Choroid plexus epithelial cell (primary cell): ENCODE results near the gene CAPZA1.

ENCODE experiments used
- DNase-seq: peaks from one replicate; pipeline ENCODE4 v3.0.0-alpha.2; 2010; ENCODE audit warnings: low read depth
- H3K4me3 ChIP-seq: 2 replicates; pipeline ENCODE4 v1.5.1; 2011; ENCODE audit warnings: low read depth, mild to moderate bottlenecking, control low read depth, low read length, moderate library complexity
- CTCF ChIP-seq: conservative IDR thresholded peaks from 2 replicates; pipeline ENCODE4 v1.5.1; 2011; ENCODE audit warnings: low read depth, mild to moderate bottlenecking, control low read depth, inconsistent platforms, low read length, moderate library complexity

Gene CAPZA1

GRCh38 chr1:112710159-112710558 is 90.5 kb downstream of the CAPZA1 start:
- no peak overlapping the region for H3K4me3 ChIP-seq
- DNase-seq: no peak
- no peak for TF ChIP-seq CTCF

- H3K4me3 ChIP-seq: no peak overlapping the region
- no peak for TF ChIP-seq CTCF
- DNase-seq: no peak
Measured at GRCh38 chr1:112710586-112710985, 91.0 kb downstream of the CAPZA1 start.

GRCh38 chr1:112711041-112711440 is 91.4 kb downstream of the CAPZA1 start:
- H3K4me3 ChIP-seq: no peak overlapping the region
- no peak for DNase-seq
- no peak for TF ChIP-seq CTCF

- TF ChIP-seq CTCF: no peak
- no peak overlapping the region for H3K4me3 ChIP-seq
- no peak for DNase-seq
Measured at GRCh38 chr1:112711670-112712069, 92.0 kb downstream of the CAPZA1 start.

GRCh38 chr1:112712191-112712590 is 92.6 kb downstream of the CAPZA1 start:
- no peak for TF ChIP-seq CTCF
- DNase-seq: no peak
- H3K4me3 ChIP-seq: no peak overlapping the region

- no peak overlapping the region for H3K4me3 ChIP-seq
- TF ChIP-seq CTCF: no peak
- no peak for DNase-seq
Measured at GRCh38 chr1:112712701-112713128, 93.1 kb downstream of the CAPZA1 start.

- peak overlapping the region; percentile 65 for H3K4me3 ChIP-seq
- DNase-seq: no peak
- no peak for TF ChIP-seq CTCF
Measured at GRCh38 chr1:112713466-112714312, 94.1 kb downstream of the CAPZA1 start.
